HG02973 (cell line): Measurements from ENCODE around the gene MIA2.
"Not testable (repeated sequence)": the region's sequence is repeated elsewhere in the genome, so short reads cannot be mapped to it uniquely, and the experiment has no call there.

Source experiments
- ATAC-seq: cut with Tn5 transposase; IDR thresholded peaks from one replicate; pipeline ENCODE4 v1.9.1; 2021; ENCODE audit warnings: moderate library complexity; ENCODE audit not compliant: unreplicated experiment

Gene MIA2

DNA sequence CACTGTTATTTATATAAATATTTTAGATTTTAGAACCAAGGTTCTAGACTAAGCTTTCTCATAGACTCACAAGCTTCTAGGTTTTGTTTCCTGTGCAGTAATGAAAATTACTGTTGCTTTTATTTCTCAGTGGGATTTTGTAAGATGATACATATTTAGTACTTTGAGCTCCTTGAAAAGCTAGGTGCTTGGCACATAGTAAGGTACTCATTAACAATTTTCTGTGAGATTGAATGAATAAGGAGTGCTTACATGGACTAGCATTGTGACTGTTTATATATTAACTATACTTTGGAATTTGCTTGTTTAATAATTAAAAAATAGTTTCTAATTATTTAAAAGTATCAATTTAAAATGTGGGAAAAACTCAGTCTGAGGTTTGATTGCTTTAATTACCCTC is 85.7 kb downstream of the MIA2 start:
- no peak for ATAC-seq

- no peak for ATAC-seq
Observed at GRCh38 chr14:39320318-39320717, 86.6 kb downstream of the MIA2 start.

GRCh38 chr14:39322807-39323206 is 89.1 kb downstream of the MIA2 start:
- ATAC-seq, result no peak

GRCh38 chr14:39324097-39324496 is 90.4 kb downstream of the MIA2 start:
- no peak for ATAC-seq

DNA sequence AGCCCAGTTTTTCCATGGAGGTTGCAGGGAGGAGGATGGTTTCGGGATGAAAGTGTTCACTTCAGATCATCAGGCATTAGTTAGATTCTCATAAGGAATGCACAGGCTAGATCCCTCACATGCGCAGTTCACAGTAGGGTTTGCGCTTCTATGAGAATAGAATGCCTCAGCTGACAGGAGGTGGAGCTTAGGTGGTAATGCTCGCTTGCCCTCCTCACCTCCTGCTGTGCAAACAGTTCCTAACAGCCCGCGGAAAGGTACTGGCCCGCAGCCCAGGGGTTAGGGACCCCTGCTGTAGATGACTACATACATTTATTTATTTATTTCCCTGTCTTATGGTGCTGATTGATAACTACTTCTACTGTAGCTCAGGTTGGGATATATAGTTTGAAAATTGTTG is 105.3 kb downstream of the MIA2 start:
- no peak for ATAC-seq

DNA sequence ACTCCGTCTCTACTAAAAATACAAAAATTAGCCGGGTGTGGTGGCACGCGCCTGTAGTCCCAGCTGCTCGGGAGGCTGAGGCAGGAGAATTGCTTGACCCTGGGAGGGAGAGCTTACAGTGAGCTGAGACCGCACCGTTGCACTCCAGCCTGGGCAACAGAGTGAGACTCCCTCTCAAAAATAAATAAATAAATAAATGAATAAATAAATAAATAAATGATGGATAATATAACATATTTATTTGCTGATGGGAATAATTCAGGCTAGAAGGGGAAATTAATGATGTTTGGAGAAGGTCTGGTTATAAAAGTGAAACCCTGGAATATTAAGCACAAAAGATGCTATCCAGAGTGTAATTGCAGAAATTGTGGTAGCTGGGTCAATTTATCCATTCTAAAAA is 107.4 kb downstream of the MIA2 start:
- not testable (repeated sequence) for ATAC-seq

- no peak for ATAC-seq
Observed at GRCh38 chr14:39342768-39343167, 109.1 kb downstream of the MIA2 start.

DNA sequence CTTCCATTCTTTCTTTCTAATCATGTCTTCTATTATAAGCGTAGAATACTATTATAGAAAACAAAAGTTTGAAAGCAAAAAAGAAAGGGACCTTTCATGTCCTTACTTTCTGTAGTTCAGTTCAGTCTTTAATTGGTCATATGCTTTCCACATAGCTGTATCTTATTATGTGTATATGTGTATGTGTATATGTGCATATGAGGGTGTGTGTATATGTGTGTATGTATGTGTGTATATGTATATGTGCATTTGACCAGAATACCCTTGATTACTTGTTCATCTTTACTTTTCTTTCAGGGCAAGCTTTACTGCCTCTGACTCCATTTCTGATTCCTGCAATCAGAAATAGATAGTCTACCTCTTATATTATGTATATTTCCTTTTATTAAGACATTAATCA is 109.9 kb downstream of the MIA2 start:
- ATAC-seq, result no peak

DNA sequence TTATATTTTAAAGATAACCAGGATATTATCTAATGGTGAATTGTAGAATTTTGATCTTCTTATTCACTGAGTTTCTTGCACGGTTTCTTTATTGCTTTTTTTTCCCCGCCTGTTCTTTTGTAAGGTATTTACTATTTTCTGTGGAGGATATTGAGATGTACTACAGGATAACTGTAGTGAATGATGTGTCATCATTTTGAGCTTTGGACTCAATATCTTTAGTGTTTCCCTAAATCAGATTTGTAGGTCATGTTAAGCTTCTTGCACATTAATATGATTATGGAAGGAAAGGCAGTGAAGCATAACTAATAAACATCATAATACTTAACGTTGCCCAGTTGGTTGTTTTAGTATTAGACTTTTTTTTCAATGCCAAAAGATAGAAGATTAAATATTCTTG is 117.2 kb downstream of the MIA2 start:
- ATAC-seq, result no peak

DNA sequence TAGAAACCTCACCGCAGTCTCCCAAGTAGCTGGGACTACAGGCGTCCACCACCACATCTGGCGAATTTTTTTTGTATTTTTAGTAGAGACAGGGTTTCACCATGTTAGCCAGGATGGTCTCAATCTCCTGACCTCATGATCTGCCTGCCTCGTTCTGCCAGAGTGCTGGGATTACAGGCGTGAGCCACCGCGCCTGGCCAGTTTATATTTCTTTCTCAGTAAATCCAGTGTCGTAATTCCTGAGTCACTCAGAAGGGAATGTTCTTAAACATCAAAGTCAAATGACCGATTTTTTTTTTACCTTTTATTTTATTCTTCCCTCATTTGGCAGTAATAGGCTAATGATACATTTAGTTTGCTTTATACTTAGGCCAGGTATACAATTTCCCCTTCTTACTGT is 118.0 kb downstream of the MIA2 start:
- no peak for ATAC-seq

DNA sequence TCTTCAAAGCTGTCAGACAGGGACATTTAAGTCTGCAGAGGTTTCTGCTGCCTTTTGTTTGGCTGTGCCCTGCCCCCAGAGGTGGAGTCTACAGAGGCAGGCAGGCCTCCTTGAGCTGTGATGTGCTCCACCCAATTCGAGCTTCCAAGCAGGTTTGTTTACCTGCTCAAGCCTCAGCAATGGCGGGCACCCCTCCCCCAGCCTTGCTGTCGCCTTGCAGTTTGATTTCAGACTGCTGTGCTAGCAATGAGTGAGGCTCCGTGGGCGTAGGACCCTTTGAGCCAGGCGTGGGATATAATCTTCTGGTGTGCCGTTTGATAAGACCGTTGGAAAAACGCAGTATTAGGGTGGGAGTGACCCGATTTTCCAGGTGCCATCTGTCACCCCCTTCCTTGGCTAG is 125.4 kb downstream of the MIA2 start:
- ATAC-seq, result not testable (repeated sequence)

- ATAC-seq, result no peak
Observed at GRCh38 chr14:39360316-39360715, 126.6 kb downstream of the MIA2 start.

GRCh38 chr14:39361556-39361955 is 127.8 kb downstream of the MIA2 start:
- not testable (repeated sequence) for ATAC-seq

DNA sequence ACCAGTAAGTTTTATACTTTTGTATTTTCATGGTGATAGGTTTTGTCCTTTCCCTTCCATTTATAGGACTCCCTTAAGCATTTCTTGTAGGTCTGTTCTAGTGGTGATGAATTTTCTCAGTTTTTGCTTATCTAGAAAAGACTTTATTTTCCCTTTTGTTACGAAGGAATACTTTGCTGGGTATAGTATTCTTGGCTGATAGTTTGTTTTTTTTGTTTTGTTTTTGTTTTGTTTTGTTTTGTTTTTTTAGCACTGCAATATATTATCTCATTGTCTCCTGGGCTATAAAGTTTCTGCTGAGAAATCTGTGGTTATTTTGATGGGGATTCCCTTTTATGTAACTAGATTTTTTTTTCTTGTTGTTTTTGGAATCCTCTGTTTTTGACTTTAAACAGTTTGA is 130.8 kb downstream of the MIA2 start:
- ATAC-seq, result no peak

- no peak for ATAC-seq
Observed at GRCh38 chr14:39365354-39365753, 131.6 kb downstream of the MIA2 start.

GRCh38 chr14:39366460-39367386 is 133.0 kb downstream of the MIA2 start:
- ATAC-seq, result no peak

DNA sequence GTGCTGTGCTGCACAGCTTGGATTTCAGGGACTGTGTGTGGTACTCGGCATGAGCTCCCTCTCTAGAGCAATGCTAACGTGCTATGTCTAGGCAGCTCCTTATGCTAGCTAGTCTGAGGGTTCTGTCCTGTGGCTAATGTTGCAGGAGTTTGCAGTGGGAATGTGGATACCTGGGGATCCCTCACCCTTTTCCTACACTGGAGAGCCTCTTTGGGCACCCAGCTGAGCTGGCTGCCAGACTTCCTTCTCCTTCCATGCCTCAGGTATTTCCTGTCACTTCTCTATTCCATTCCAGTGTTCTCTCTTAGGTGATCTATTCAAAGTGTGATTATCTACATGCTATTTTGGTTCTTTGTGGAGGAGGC is 133.7 kb downstream of the MIA2 start:
- no peak for ATAC-seq

DNA sequence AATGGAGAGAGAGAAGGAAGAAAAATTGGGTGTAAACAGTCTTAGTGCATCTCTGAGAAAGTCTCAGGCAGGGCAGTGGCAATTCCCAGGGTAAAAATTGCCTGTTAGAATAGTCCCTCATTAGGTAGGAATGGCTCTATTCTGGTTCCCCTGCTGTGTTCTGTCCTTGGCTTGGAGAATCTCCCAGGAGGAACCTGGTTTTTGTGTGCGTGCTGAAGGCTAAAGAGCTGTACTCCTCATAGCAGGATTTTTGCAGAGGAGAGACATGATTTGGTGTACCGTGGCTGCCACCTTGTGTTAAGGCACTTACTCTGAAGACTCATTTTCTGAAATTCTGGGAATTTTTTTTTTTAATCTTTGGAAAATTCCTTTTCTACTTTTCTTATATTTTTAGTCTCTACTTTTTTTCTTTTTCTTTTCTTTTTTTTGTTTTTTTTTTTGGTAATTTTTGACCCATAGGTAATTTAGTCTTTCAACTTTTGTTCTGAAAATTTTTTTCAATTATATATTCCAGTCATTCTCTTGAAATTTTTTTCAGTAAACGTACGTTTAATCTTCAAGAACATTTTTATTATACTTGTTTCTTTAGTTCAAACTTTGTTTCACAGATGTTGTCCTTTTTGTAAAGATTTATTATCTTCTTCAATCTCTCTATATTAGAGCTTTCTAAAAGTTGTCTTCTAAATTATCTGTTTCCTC is 134.7 kb downstream of the MIA2 start:
- no peak for ATAC-seq

GRCh38 chr14:39369029-39369428 is 135.3 kb downstream of the MIA2 start:
- ATAC-seq, result no peak

DNA sequence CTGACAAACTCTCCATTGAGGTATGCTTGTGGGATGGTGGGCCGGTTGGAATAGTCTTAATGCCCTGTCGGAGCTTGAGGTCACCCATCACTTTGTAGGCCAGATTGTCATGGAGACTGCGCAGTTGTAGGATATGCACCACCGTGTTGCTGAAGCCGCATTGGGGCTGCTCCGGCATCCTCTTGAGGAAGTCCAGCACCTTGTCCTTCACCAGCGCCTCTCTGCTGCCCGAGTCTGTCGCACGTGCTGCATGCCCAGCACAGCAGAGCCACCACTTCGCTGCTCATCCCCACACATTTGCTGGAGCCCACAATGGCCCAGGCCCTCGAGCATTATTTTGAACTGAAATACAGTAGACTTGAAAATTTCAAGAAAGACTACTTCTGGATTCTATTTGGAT is 136.7 kb downstream of the MIA2 start:
- no peak for ATAC-seq

- ATAC-seq, result no peak
Observed at GRCh38 chr14:39372656-39373055, 138.9 kb downstream of the MIA2 start.

- no peak for ATAC-seq
Observed at GRCh38 chr14:39374851-39375250, 141.1 kb downstream of the MIA2 start.
